CD14-positive monocyte (primary cell): ENCODE measurements around the gene ACP3. TPM values are rescaled to one million over a fixed set of nuclear protein-coding genes. Genes with fewer than 3 reads are reported as not detected.

Source experiments
- DNase-seq, 3 donors: peaks; one replicate each; pipeline ENCODE4 v3.0.0-alpha.2; 2011 to 2022
- H2AFZ ChIP-seq: 2 replicates; pipeline ENCODE4 v1.6.0; 2012; ENCODE audit warnings: mild to moderate bottlenecking, low read depth, low read length, inconsistent platforms; ENCODE audit not compliant: insufficient read depth, poor library complexity, severe bottlenecking
- H3K27ac ChIP-seq, 2 donors: 1 replicate in 1 of 2; 2 replicates in 1 of 2; pipeline ENCODE4 v1.5.1; 2012 to 2013; ENCODE audit warnings: low read length in 2 of 2, control low read depth in 1 of 2, inconsistent platforms in 1 of 2, low read depth in 1 of 2, mild to moderate bottlenecking in 1 of 2
- H3K27me3 ChIP-seq, 2 donors: one replicate each; pipeline versions ENCODE4 v1.6.0 to v1.6.1; 2011 to 2013; ENCODE audit warnings: low read length in 2 of 2; ENCODE audit not compliant: control insufficient read depth in 2 of 2, insufficient read depth in 2 of 2
- H3K36me3 ChIP-seq, 2 donors: replicated peaks in 1 of 2; 1 replicate in 1 of 2; 2 replicates in 1 of 2; pipeline versions ENCODE4 v1.5.1 to v1.6.1; 2012 to 2013; ENCODE audit warnings: low read length in 2 of 2, control low read depth in 1 of 2, inconsistent platforms in 1 of 2, mild to moderate bottlenecking in 1 of 2; ENCODE audit not compliant: insufficient read depth in 2 of 2, control insufficient read depth in 1 of 2
- H3K4me1 ChIP-seq, 2 donors: 1 replicate in 1 of 2; 2 replicates in 1 of 2; pipeline versions ENCODE4 v1.5.1 to v1.6.1; 2012 to 2013; ENCODE audit warnings: low read length in 2 of 2, control low read depth in 1 of 2, inconsistent platforms in 1 of 2, mild to moderate bottlenecking in 1 of 2, moderate library complexity in 1 of 2; ENCODE audit not compliant: insufficient read depth in 2 of 2, control insufficient read depth in 1 of 2
- H3K4me2 ChIP-seq: replicated peaks from 2 replicates; pipeline ENCODE3; 2012; ENCODE audit warnings: low read length, moderate library complexity, mild to moderate bottlenecking; ENCODE audit not compliant: poor library complexity, severe bottlenecking; ENCODE audit errors: extremely low read depth
- H3K4me3 ChIP-seq, 3 experiments: fragments of 200-600 bp in 1 of 3; sonication (generic) in 1 of 3; replicated peaks in 1 of 3; 1 replicate in 2 of 3; 2 replicates in 1 of 3; pipeline ENCODE4 v1.5.1; 2011 to 2013; ENCODE audit warnings: low read length in 3 of 3, mild to moderate bottlenecking in 3 of 3, control low read depth in 2 of 3, low read depth in 2 of 3, inconsistent platforms in 1 of 3, moderate library complexity in 1 of 3
- H3K79me2 ChIP-seq: 2 replicates; pipeline ENCODE4 v1.6.0; 2012; ENCODE audit warnings: mild to moderate bottlenecking, control low read depth, inconsistent platforms, low read length, moderate library complexity; ENCODE audit not compliant: insufficient read depth
- H3K9ac ChIP-seq: 2 replicates; pipeline ENCODE4 v1.6.0; 2017; ENCODE audit warnings: low read length, mild to moderate bottlenecking; ENCODE audit not compliant: insufficient read depth, poor library complexity, severe bottlenecking
- H3K9me3 ChIP-seq, 2 donors: replicated peaks in 1 of 2; 1 replicate in 1 of 2; 2 replicates in 1 of 2; pipeline versions ENCODE4 v1.5.1 to v1.6.1; 2012 to 2013; ENCODE audit warnings: low read length in 2 of 2, control low read depth in 1 of 2; ENCODE audit not compliant: control insufficient read depth in 1 of 2, insufficient read depth in 1 of 2
- H4K20me1 ChIP-seq: 2 replicates; pipeline ENCODE4 v1.6.0; 2012; ENCODE audit warnings: mild to moderate bottlenecking, low read length, control low read depth, moderate library complexity; ENCODE audit not compliant: insufficient read depth
- H3K27ac Mint-ChIP-seq, 7 donors: one replicate each; pipeline ENCODE4 v1.8.0; 2020; ENCODE audit warnings: mild to moderate bottlenecking in 7 of 7, mixed read lengths in 7 of 7, moderate library complexity in 6 of 7, inconsistent platforms in 2 of 7
- H3K27me3 Mint-ChIP-seq, 3 donors: one replicate each; pipeline ENCODE4 v1.8.0; 2021 to 2022; ENCODE audit warnings: low read depth in 3 of 3, mild to moderate bottlenecking in 3 of 3, mixed read lengths in 3 of 3, moderate library complexity in 3 of 3, inconsistent platforms in 1 of 3
- H3K36me3 Mint-ChIP-seq, 2 donors: one replicate each; pipeline ENCODE4 v1.8.0; 2020; ENCODE audit warnings: mixed read lengths in 2 of 2, inconsistent platforms in 1 of 2, mild to moderate bottlenecking in 1 of 2
- H3K4me1 Mint-ChIP-seq: one replicate; pipeline ENCODE4 v1.8.0; 2020; ENCODE audit warnings: mild to moderate bottlenecking, mixed read lengths
- H3K4me3 Mint-ChIP-seq, 2 donors: one replicate each; pipeline ENCODE4 v1.8.0; 2020; ENCODE audit warnings: mild to moderate bottlenecking in 2 of 2, mixed read lengths in 2 of 2, moderate library complexity in 1 of 2
- H3K9me3 Mint-ChIP-seq, 7 donors: one replicate each; pipeline ENCODE4 v1.8.0; 2020 to 2022; ENCODE audit warnings: mixed read lengths in 7 of 7, mild to moderate bottlenecking in 6 of 7, moderate library complexity in 6 of 7, inconsistent platforms in 2 of 7
- CTCF ChIP-seq: fragments of 200-600 bp; IDR thresholded peaks from one replicate; pipeline ENCODE4 v1.8.0; 2022; ENCODE audit warnings: antibody characterized with exemption, mild to moderate bottlenecking
- WGBS: methylation state at CpG from one replicate; pipeline ENCODE4 v1.1.5; 2013; ENCODE audit warnings: missing lambda C conversion rate; ENCODE audit not compliant: insufficient coverage; 5-methylcytosine and 5-hydroxymethylcytosine counted together
- intact Hi-C, 2 donors: fragments of 100-400 bp; cut with micrococcal nuclease; formaldehyde crosslinking; loops; one replicate each; pipeline versions ENCODE4 v1.15.0 to v1.15.1; 2023
- polyA plus RNA-seq, 3 donors: library from polyadenylated mRNA; depleted of rRNA in 1 of 3; unstranded in 2 of 3; stranded (reverse) in 1 of 3; fragments of 300-500 nt in 2 of 3; fragments of >200 nt in 1 of 3; fragmentation: Illumina TruSeq in 2 of 3; gene quantifications; 1 replicate in 2 of 3; 2 replicates in 1 of 3; pipeline ENCODE4 v1.2.3, GENCODE V29; 2012 to 2021

ACP3 gene
- polyA plus RNA-seq, 3 donors: 33.9 to 55.6 (median 44.0) TPM

- Histone ChIP-seq H3K4me2 (peak overlapping the region; percentile 39), H3K9me3 (peaks cover 4 to 10% of the 10 kb centered on the region in 2 donors), H2AFZ (no peak overlapping the region), H3K9ac (no peak overlapping the region), H3K4me3 (peak overlapping the region in 1 of 3 experiments; percentile 10), H3K27ac (peak overlapping the region; percentile 35 to 48), H4K20me1 (no peaks in the 10 kb centered on the region), H3K27me3 (no peaks in the 10 kb centered on the region), H3K36me3 (no peaks in the 10 kb centered on the region), H3K4me1 (peaks cover 46 to 61% of the 10 kb centered on the region in 2 donors), H3K79me2 (no peaks in the 10 kb centered on the region)
- Mint-ChIP-seq H3K9me3 (peaks cover 5 to 17% (median 13%) of the 10 kb centered on the region in 7 donors), H3K36me3 (peaks cover 0 to 10% of the 10 kb centered on the region in 2 donors), H3K4me3 (peak overlapping the region in 1 of 2 donors; percentile 65), H3K27me3 (no peaks in the 10 kb centered on the region), H3K4me1 (peaks cover 58% of the 10 kb centered on the region), H3K27ac (peak overlapping the region; percentile 51 to 93 (median 69))
- TF ChIP-seq CTCF: no peak
- 0% methylated on average over 1 of the region's 3 CpGs for WGBS
- intact Hi-C loops: no loop called here
- peak; percentile 65 to 84 (median 67) for DNase-seq
Measured at GRCh38 chr3:132290833-132291232, 26.4 kb upstream of the ACP3 start.

- peaks cover 8 to 15% of the 10 kb centered on the region in 2 donors for H3K9me3 ChIP-seq
- no peak overlapping the region for H3K9ac ChIP-seq
- H3K27me3 ChIP-seq: no peaks in the 10 kb centered on the region
- H3K4me3 ChIP-seq: no peak overlapping the region
- DNase-seq: peak in 1 of 3 donors; percentile 49
- Mint-ChIP-seq H3K9me3 (peaks cover 11 to 20% (median 17%) of the 10 kb centered on the region in 7 donors), H3K4me1 (peaks cover 64% of the 10 kb centered on the region), H3K27ac (peak overlapping the region in 2 of 7 donors; percentile 25 to 53), H3K27me3 (no peaks in the 10 kb centered on the region), H3K36me3 (peaks cover 0 to 11% of the 10 kb centered on the region in 2 donors), H3K4me3 (no peak overlapping the region)
- no peak overlapping the region for H3K4me2 ChIP-seq
- no peak overlapping the region for H2AFZ ChIP-seq
- H3K36me3 ChIP-seq: no peaks in the 10 kb centered on the region
- H3K4me1 ChIP-seq: peaks cover 43 to 57% of the 10 kb centered on the region in 2 donors
- no peaks in the 10 kb centered on the region for H3K79me2 ChIP-seq
- H3K27ac ChIP-seq: peak overlapping the region in 1 of 2 donors; percentile 62
- WGBS: no CpG with 5 or more reads among the region's 4 CpGs
- no peak for TF ChIP-seq CTCF
- H4K20me1 ChIP-seq: no peaks in the 10 kb centered on the region
- intact Hi-C loops: no loop called here
Measured at GRCh38 chr3:132292042-132292441, 25.2 kb upstream of the ACP3 start.
